GM12878 (cell line): Measurements from ENCODE around the gene TDRD7. TPM values are rescaled to one million over a fixed set of nuclear protein-coding genes. Genes with fewer than 3 reads are reported as not detected.

Source experiments
- ATAC-seq: fragments of 200-7000 bp; cut with Tn5 transposase; 3 replicates; pipeline ENCODE4 v1.9.1; 2020; ENCODE audit warnings: mild to moderate bottlenecking, moderate library complexity
- BruUV-seq: library from RNA; stranded (reverse); fragments of 400-500 nt; replicated peaks from 2 replicates; lab custom pipeline; 2021; lab: Mats Ljungman, UMichigan
- CTCF ChIA-PET: fragments of 300-600 bp; sonication (Branson Sonifier 250); formaldehyde crosslinking; extraction: SDS; loops from one replicate; lab custom pipeline; 2021; ENCODE audit warnings: inconsistent platforms; lab: Yijun Ruan, JAX
- POLR2A ChIA-PET: fragments of 350-600 bp; formaldehyde crosslinking; extraction: SDS; loops from one replicate; lab custom pipeline; 2021; ENCODE audit warnings: inconsistent platforms; lab: Charles Lee
- RAD21 ChIA-PET: fragments of 300-600 bp; sonication (Branson Sonifier 250); formaldehyde crosslinking; loops from one replicate; lab custom pipeline; 2023; ENCODE audit warnings: antibody characterized with exemption; ENCODE audit not compliant: unreplicated experiment; lab: Charles Lee
- SMC1A ChIA-PET: fragments of 300-600 bp; sonication (Branson Sonifier 250); formaldehyde crosslinking; loops from one replicate; lab custom pipeline; 2023; ENCODE audit not compliant: unreplicated experiment, uncharacterized antibody; lab: Charles Lee
- DNase-seq: peaks from one replicate; pipeline ENCODE4 v3.0.0-alpha.2; 2011; ENCODE audit warnings: low read depth, low spot score
- FAIRE-seq: peaks from 3 replicates; lab custom pipeline; 2011; peaks lifted over from hg19 to GRCh38; lab: Jason Lieb, UNC
- H2AFZ ChIP-seq: 2 replicates; pipeline ENCODE4 v1.6.0; 2011; ENCODE audit warnings: low read depth, low read length, control low read depth; ENCODE audit not compliant: control insufficient read depth
- H3K27ac ChIP-seq: 2 replicates; pipeline ENCODE4 v1.5.1; 2011; ENCODE audit warnings: control low read depth; ENCODE audit not compliant: control insufficient read depth, insufficient read depth
- H3K27me3 ChIP-seq, 2 experiments: replicated peaks in 1 of 2; 2 replicates each; pipeline versions ENCODE4 v1.6.0 to v1.6.1; 2011; ENCODE audit warnings: low read length in 1 of 2; ENCODE audit not compliant: control insufficient read depth in 2 of 2, insufficient read depth in 2 of 2
- H3K36me3 ChIP-seq, 2 experiments: 2 replicates each; pipeline ENCODE4 v1.5.1; 2011; ENCODE audit warnings: low read length in 1 of 2; ENCODE audit not compliant: control insufficient read depth in 2 of 2, insufficient read depth in 2 of 2
- H3K4me1 ChIP-seq: 2 replicates; pipeline ENCODE4 v1.6.1; 2011; ENCODE audit warnings: mild to moderate bottlenecking, low read length, moderate library complexity, mixed read lengths; ENCODE audit not compliant: control insufficient read depth, insufficient read depth
- H3K4me2 ChIP-seq: 2 replicates; pipeline ENCODE4 v1.6.0; 2011; ENCODE audit warnings: control low read depth; ENCODE audit not compliant: control insufficient read depth, insufficient read depth
- H3K4me3 ChIP-seq: fragments of 200-600 bp; sonication (generic); 2 replicates; pipeline ENCODE4 v1.5.1; 2016
- H3K79me2 ChIP-seq: 2 replicates; pipeline ENCODE4 v1.6.0; 2011; ENCODE audit warnings: low read length; ENCODE audit not compliant: control insufficient read depth, insufficient read depth
- H3K9ac ChIP-seq: 2 replicates; pipeline ENCODE4 v1.8.0; 2011; ENCODE audit warnings: low read length, control low read depth, mixed read lengths; ENCODE audit not compliant: control insufficient read depth, insufficient read depth
- H3K9me3 ChIP-seq: replicated peaks from 3 replicates; pipeline ENCODE4 v1.5.1; 2011; ENCODE audit warnings: mild to moderate bottlenecking, low read length; ENCODE audit not compliant: control insufficient read depth, insufficient read depth
- H4K20me1 ChIP-seq: 2 replicates; pipeline ENCODE4 v1.6.0; 2011; ENCODE audit not compliant: control insufficient read depth, insufficient read depth
- BHLHE40 ChIP-seq, 2 experiments: fragments of 450-650 bp in 1 of 2; IDR thresholded peaks; 2 replicates each; pipeline ENCODE4 v1.6.1; 2011 to 2017; ENCODE audit warnings: low read depth in 2 of 2, borderline replicate concordance in 1 of 2, improper control_type of control experiment in 1 of 2, low read length in 1 of 2, mild to moderate bottlenecking in 1 of 2
- GABPA ChIP-seq: IDR thresholded peaks from 2 replicates; pipeline ENCODE4 v1.6.1; 2014; ENCODE audit warnings: antibody characterized with exemption, low read depth, mild to moderate bottlenecking, inconsistent platforms
- NFIC ChIP-seq: IDR thresholded peaks from 2 replicates; pipeline ENCODE4 v1.6.1; 2012; ENCODE audit warnings: low read depth, mild to moderate bottlenecking, inconsistent platforms, low read length, moderate library complexity
- USF1 ChIP-seq: IDR thresholded peaks from 2 replicates; pipeline ENCODE4 v1.6.1; 2011; ENCODE audit warnings: borderline replicate concordance, low read depth, mild to moderate bottlenecking, moderate library complexity, mixed read lengths, low read length; ENCODE audit not compliant: insufficient read depth; ENCODE audit errors: extremely low read length
- WGBS: methylation state at CpG from one replicate; pipeline ENCODE4 v1.1.6; 2016; ENCODE audit warnings: low lambda C conversion rate; ENCODE audit not compliant: insufficient replicate concordance, insufficient coverage; ENCODE audit errors: missing lambda C conversion rate; 5-methylcytosine and 5-hydroxymethylcytosine counted together
- in situ Hi-C: fragments of 300-500 bp; cut with MboI; formaldehyde crosslinking; loops from 9 replicates; pipeline ENCODE4 v1.14.3; 2018; ENCODE audit warnings: mixed read lengths
- intact Hi-C: fragments of 100-400 bp; cut with micrococcal nuclease; formaldehyde crosslinking; loops from one replicate; pipeline ENCODE4 v1.14.2; 2022; ENCODE audit not compliant: unreplicated experiment
- polyA plus RNA-seq, 11 experiments: library from polyadenylated mRNA; depleted of rRNA in 4 of 11; unstranded in 6 of 11; stranded (reverse) in 5 of 11; fragments of >200 nt; fragmentation: Nextera tagmentation in 4 of 11; fragmentation: Illumina TruSeq in 1 of 11; extraction: Ambion mirVana in 4 of 11; extraction: Trizol in 1 of 11; gene quantifications; 1 replicate in 1 of 11; 2 replicates in 10 of 11; pipeline versions ENCODE4 v1.2.1 to v1.2.3, GENCODE V29; 2011 to 2016; ENCODE audit warnings: inconsistent platforms in 2 of 11, missing spikeins in 2 of 11, low read depth in 1 of 11
- total RNA-seq, 4 experiments: library from RNA; depleted of rRNA in 3 of 4; stranded (reverse); fragments of >200 nt in 3 of 4; fragmentation: Illumina TruSeq in 1 of 4; extraction: Trizol in 1 of 4; gene quantifications; 2 replicates each; pipeline versions ENCODE4 v1.2.1 to v1.2.3, GENCODE V29; 2013 to 2021

The TDRD7 gene
- total and polyA plus RNA-seq, 10 of the 15 experiments (the other 5 are each of a cell fraction or from before 2014, with no cell fraction given): 5.7 to 26.4 (median 16.2) TPM

- intact Hi-C loops (no loop called here), in situ Hi-C loops (no loop called here)
- ChIA-PET SMC1A (interaction anchor here (0.7 to 5.9 kb wide), 12 partner anchors 12 to 529 kb away, joined by 3 to 66 read pairs (median 6); no protein-coding TSS in a partner anchor), POLR2A (interaction anchor here (0.8 to 1.9 kb wide), 2 partner anchors 21 to 29 kb away, joined by 3 to 5 read pairs; no protein-coding TSS in a partner anchor), RAD21 (interaction anchor here (0.9 to 4.9 kb wide), 15 partner anchors 10 to 531 kb away, joined by 3 to 26 read pairs (median 15); partner anchors contain the start of genes TMOD1 and ZNF782), CTCF (interaction anchor here (0.7 to 7.1 kb wide), 19 partner anchors 10 to 529 kb away, joined by 3 to 157 read pairs (median 6); partner anchors contain the start of genes TDRD7 and TMOD1)
- no peak overlapping the region for H3K27ac ChIP-seq
- TF ChIP-seq GABPA (no peak), BHLHE40 (IDR thresholded peaks at IDR 0.05; ENCODE audit: borderline replicate concordance in 1 of 2, low read depth in 2 of 2, low read length in 1 of 2) (no peak), NFIC (no peak), USF1 (no peak)
- BruUV-seq: no TSS peak
- H3K4me1 ChIP-seq: peaks cover 43% of the 10 kb centered on the region
- H3K9me3 ChIP-seq: no peaks in the 10 kb centered on the region
- H3K36me3 ChIP-seq: no peaks in the 10 kb centered on the region
- FAIRE-seq (no peak), DNase-seq (no peak), ATAC-seq (no peak)
- H2AFZ ChIP-seq: no peak overlapping the region
- H3K4me2 ChIP-seq: no peak overlapping the region
- no peak overlapping the region for H3K4me3 ChIP-seq
- no peaks in the 10 kb centered on the region for H4K20me1 ChIP-seq
- no peaks in the 10 kb centered on the region for H3K79me2 ChIP-seq
- no peaks in the 10 kb centered on the region for H3K27me3 ChIP-seq
- WGBS: 32% methylated on average over 15 of the region's 15 CpGs
- no peak overlapping the region for H3K9ac ChIP-seq
These were observed 26.2 kb upstream of the TDRD7 start for GRCh38 chr9:97385626-97386264.
